DOHH2 (cell line): ENCODE data around the gene ZSCAN12.

ENCODE experiments used
- H3F3A ChIP-seq: fragments of 200-600 bp; sonication (generic), shearing (Covaris generic); 2 replicates; pipeline ENCODE4 v1.6.0; 2016; ENCODE audit warnings: antibody characterized with exemption, mild to moderate bottlenecking; ENCODE audit not compliant: control insufficient read depth, insufficient read depth
- H3K27ac ChIP-seq: fragments of 200-600 bp; sonication (generic); 2 replicates; pipeline ENCODE4 v1.5.1; 2014; ENCODE audit warnings: low read depth, mild to moderate bottlenecking, low read length, moderate library complexity
- H3K27me3 ChIP-seq: fragments of 200-600 bp; sonication (generic); 2 replicates; pipeline ENCODE4 v1.6.1; 2014; ENCODE audit warnings: mild to moderate bottlenecking, low read length, mixed read lengths; ENCODE audit not compliant: control insufficient read depth
- H3K36me3 ChIP-seq: fragments of 200-600 bp; sonication (generic); 2 replicates; pipeline ENCODE4 v1.6.1; 2014; ENCODE audit warnings: mild to moderate bottlenecking, low read length, moderate library complexity, mixed read lengths; ENCODE audit not compliant: control insufficient read depth
- H3K4me1 ChIP-seq: fragments of 200-600 bp; sonication (generic); 2 replicates; pipeline ENCODE4 v1.6.1; 2014; ENCODE audit warnings: mild to moderate bottlenecking, low read length, mixed read lengths; ENCODE audit not compliant: control insufficient read depth
- H3K4me2 ChIP-seq: fragments of 200-600 bp; sonication (generic); 2 replicates; pipeline ENCODE4 v1.6.0; 2014; ENCODE audit warnings: mild to moderate bottlenecking, low read length, moderate library complexity
- H3K4me3 ChIP-seq: fragments of 200-600 bp; sonication (generic); 2 replicates; pipeline ENCODE4 v1.5.1; 2014; ENCODE audit warnings: mild to moderate bottlenecking, low read length, mixed read lengths
- H3K79me2 ChIP-seq: fragments of 200-600 bp; sonication (generic); 2 replicates; pipeline ENCODE4 v1.6.1; 2014; ENCODE audit warnings: mild to moderate bottlenecking, low read length, mixed read lengths; ENCODE audit not compliant: control insufficient read depth
- H3K9me2 ChIP-seq: fragments of 200-600 bp; sonication (generic); replicated peaks from 2 replicates; pipeline ENCODE4 v1.6.1; 2014; ENCODE audit warnings: mild to moderate bottlenecking, low read length, mixed read lengths; ENCODE audit not compliant: control insufficient read depth
- H3K9me3 ChIP-seq: fragments of 200-600 bp; sonication (generic); 2 replicates; pipeline ENCODE4 v1.6.1; 2014; ENCODE audit warnings: antibody characterized with exemption, low read length, mixed read lengths; ENCODE audit not compliant: control insufficient read depth, insufficient read depth
- H4K20me1 ChIP-seq: fragments of 200-600 bp; sonication (generic); 2 replicates; pipeline ENCODE4 v1.6.0; 2014; ENCODE audit warnings: low read depth, mild to moderate bottlenecking, antibody characterized with exemption, low read length, moderate library complexity; ENCODE audit not compliant: control insufficient read depth, insufficient read depth
- EZH2phosphoT487 ChIP-seq: fragments of 200-600 bp; sonication (generic); IDR thresholded peaks from 2 replicates; pipeline ENCODE4 v1.6.1; 2017; ENCODE audit warnings: borderline replicate concordance, mild to moderate bottlenecking, antibody characterized with exemption, low read length, moderate library complexity, mixed read lengths
- TF ChIP-seq, protein P1 (sequence below): fragments of 200-600 bp; sonication (generic); IDR thresholded peaks from one replicate; pipeline ENCODE4 v1.5.1; 2014; ENCODE audit warnings: antibody characterized with exemption, mild to moderate bottlenecking, low read depth, low read length; ENCODE audit not compliant: poor library complexity, severe bottlenecking

Gene ZSCAN12

DNA sequence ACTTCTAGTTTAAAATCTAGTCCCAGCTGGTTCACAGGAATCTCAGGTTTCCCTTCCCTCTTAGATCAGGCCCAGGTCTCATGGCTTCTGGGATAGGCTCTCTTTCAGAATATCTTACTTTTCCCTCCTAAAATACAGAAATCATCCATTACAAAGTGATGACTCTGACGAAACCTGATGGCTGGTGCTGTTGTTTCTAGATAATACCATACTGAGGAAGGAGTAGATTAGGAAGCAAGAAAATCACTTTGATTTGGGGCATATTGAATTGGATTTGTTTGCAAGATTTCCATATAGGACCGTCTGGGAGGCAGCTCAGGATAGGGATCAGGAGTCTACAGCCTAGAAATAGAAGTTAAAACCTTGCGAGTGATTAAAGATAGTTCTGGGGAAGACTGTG, 46.2 kb downstream of the ZSCAN12 start:
- Histone ChIP-seq H3K27ac (no peak overlapping the region), H3K36me3 (peaks cover 8% of the 10 kb centered on the region), H3K4me3 (no peak overlapping the region), H3K27me3 (no peaks in the 10 kb centered on the region), H3K9me3 (peaks cover 8% of the 10 kb centered on the region; the same call in 1 of the 2 replicates), H3K4me2 (no peak overlapping the region), H3K79me2 (peaks cover 44% of the 10 kb centered on the region), H4K20me1 (no peaks in the 10 kb centered on the region), H3K4me1 (peaks cover 31% of the 10 kb centered on the region), H3F3A (no peaks in the 10 kb centered on the region), H3K9me2 (no peaks in the 10 kb centered on the region)
- TF ChIP-seq, protein P1, sequence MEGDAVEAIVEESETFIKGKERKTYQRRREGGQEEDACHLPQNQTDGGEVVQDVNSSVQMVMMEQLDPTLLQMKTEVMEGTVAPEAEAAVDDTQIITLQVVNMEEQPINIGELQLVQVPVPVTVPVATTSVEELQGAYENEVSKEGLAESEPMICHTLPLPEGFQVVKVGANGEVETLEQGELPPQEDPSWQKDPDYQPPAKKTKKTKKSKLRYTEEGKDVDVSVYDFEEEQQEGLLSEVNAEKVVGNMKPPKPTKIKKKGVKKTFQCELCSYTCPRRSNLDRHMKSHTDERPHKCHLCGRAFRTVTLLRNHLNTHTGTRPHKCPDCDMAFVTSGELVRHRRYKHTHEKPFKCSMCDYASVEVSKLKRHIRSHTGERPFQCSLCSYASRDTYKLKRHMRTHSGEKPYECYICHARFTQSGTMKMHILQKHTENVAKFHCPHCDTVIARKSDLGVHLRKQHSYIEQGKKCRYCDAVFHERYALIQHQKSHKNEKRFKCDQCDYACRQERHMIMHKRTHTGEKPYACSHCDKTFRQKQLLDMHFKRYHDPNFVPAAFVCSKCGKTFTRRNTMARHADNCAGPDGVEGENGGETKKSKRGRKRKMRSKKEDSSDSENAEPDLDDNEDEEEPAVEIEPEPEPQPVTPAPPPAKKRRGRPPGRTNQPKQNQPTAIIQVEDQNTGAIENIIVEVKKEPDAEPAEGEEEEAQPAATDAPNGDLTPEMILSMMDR: no peak
- no peak for TF ChIP-seq EZH2phosphoT487

DNA sequence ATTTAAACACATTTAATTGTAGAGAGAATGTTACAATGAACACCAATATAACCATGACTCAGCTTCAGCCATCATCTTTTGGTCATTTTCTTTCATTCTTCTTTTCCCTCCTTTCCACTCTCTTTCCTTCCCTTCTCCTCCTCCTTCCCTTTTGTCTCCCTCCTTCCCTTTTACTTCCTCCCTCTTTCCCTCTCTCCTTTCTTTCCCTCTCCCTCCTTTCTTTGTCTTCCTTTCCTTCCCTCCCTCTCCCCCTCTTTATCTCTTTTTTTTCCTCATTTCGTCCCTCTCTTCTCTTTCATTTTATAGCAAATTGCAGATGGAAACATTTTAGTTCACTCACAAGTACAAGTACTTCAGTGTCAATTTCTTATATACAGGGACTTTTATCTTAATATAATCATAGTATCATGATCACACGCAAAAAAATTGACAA, 48.0 kb downstream of the ZSCAN12 start:
- Histone ChIP-seq H3K4me1 (peaks cover 31% of the 10 kb centered on the region), H4K20me1 (no peaks in the 10 kb centered on the region), H3K9me3 (peaks cover 8% of the 10 kb centered on the region; the same call in 1 of the 2 replicates), H3K4me3 (peak overlapping the region; percentile 82), H3K79me2 (peaks cover 42% of the 10 kb centered on the region), H3K27ac (no peak overlapping the region), H3K9me2 (no peaks in the 10 kb centered on the region), H3F3A (no peaks in the 10 kb centered on the region), H3K27me3 (no peaks in the 10 kb centered on the region), H3K36me3 (peaks cover 8% of the 10 kb centered on the region), H3K4me2 (peak overlapping the region; percentile 68)
- TF ChIP-seq, protein P1: no peak

DNA sequence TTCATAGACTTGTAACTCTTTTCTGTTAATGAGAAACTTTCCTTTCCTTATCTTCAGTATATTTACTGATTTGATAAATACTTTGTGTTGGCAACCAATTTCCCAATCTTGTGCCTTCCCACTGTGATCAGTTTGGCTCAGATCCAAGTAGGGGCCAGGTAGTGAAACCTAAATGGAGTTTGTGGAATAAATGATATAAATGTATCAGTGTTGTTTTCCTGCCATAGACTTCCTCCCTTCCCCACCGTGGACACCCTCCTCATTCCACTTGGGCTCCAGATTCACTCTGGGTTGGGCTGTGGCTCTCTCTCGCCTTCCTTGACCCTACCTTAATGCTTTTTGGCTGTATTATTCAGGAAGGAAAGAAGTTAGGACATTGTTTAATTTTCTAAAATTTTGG, 48.5 kb downstream of the ZSCAN12 start:
- H3F3A ChIP-seq: no peaks in the 10 kb centered on the region
- no peak for TF ChIP-seq EZH2phosphoT487
- TF ChIP-seq, protein P1: no peak
- H3K9me3 ChIP-seq: peaks cover 8% of the 10 kb centered on the region; the same call in 1 of the 2 replicates
- peaks cover 27% of the 10 kb centered on the region for H3K4me1 ChIP-seq
- no peaks in the 10 kb centered on the region for H3K9me2 ChIP-seq
- peak overlapping the region; percentile 82 for H3K4me3 ChIP-seq
- peaks cover 8% of the 10 kb centered on the region for H3K36me3 ChIP-seq
- peak overlapping the region; percentile 68 for H3K4me2 ChIP-seq
- H3K79me2 ChIP-seq: peaks cover 41% of the 10 kb centered on the region
- H4K20me1 ChIP-seq: no peaks in the 10 kb centered on the region
- no peaks in the 10 kb centered on the region for H3K27me3 ChIP-seq
- H3K27ac ChIP-seq: no peak overlapping the region
